SK-N-SH (cell line): ENCODE measurements around the gene NEU4. TPM values are rescaled to one million over a fixed set of nuclear protein-coding genes. Genes with fewer than 3 reads are reported as not detected.

ENCODE experiments used
- CTCF ChIA-PET: fragments of 300-600, 350-600 bp; formaldehyde crosslinking; extraction: SDS; loops from one replicate; lab custom pipeline; 2021; lab: Yijun Ruan, JAX
- POLR2A ChIA-PET: fragments of 350-600 bp; sonication (Branson Sonifier 250); formaldehyde crosslinking; extraction: SDS; loops from one replicate; lab custom pipeline; 2020; ENCODE audit warnings: antibody characterized with exemption, inconsistent platforms; lab: Yijun Ruan, JAX
- DNase-seq: peaks from one replicate; pipeline ENCODE4 v3.0.0; 2012
- H2AFZ ChIP-seq: fragments of 200-600 bp; sonication (generic); 2 replicates; pipeline ENCODE4 v1.8.1; 2016; ENCODE audit warnings: antibody characterized with exemption, mild to moderate bottlenecking, low read depth
- H3F3A ChIP-seq: fragments of 200-600 bp; sonication (generic); replicated peaks from 2 replicates; pipeline ENCODE3; 2016; ENCODE audit warnings: antibody characterized with exemption, mild to moderate bottlenecking; ENCODE audit not compliant: insufficient read depth
- H3K27ac ChIP-seq, 2 experiments: fragments of 200-500 bp in 1 of 2; fragments of 200-600 bp in 1 of 2; sonication (Bioruptor generic) in 1 of 2; sonication (generic), shearing (Covaris generic) in 1 of 2; 2 replicates each; pipeline versions ENCODE4 v1.5.1 to v1.6.1; 2014 to 2016; ENCODE audit warnings: low read depth in 2 of 2, inconsistent platforms in 1 of 2, low read length in 1 of 2, mild to moderate bottlenecking in 1 of 2, mixed read lengths in 1 of 2
- H3K27me3 ChIP-seq: fragments of 200-600 bp; sonication (generic), shearing (Covaris generic); 2 replicates; pipeline ENCODE4 v1.6.1; 2016; ENCODE audit warnings: mixed run types; ENCODE audit not compliant: insufficient read depth
- H3K36me3 ChIP-seq, 2 experiments: fragments of 200-500 bp in 1 of 2; fragments of 200-600 bp in 1 of 2; sonication (Bioruptor generic) in 1 of 2; sonication (generic) in 1 of 2; replicated peaks in 1 of 2; 2 replicates each; pipeline versions ENCODE3 to v1.5.1; 2014 to 2016; ENCODE audit warnings: low read length in 1 of 2, mild to moderate bottlenecking in 1 of 2; ENCODE audit not compliant: insufficient read depth in 2 of 2, control insufficient read depth in 1 of 2
- H3K4me1 ChIP-seq, 2 experiments: fragments of 200-500 bp in 1 of 2; fragments of 200-600 bp in 1 of 2; sonication (Bioruptor generic) in 1 of 2; sonication (generic), shearing (Covaris generic) in 1 of 2; 2 replicates each; pipeline versions ENCODE4 v1.5.1 to v1.6.1; 2014 to 2016; ENCODE audit warnings: low read depth in 1 of 2, low read length in 1 of 2, mixed run types in 1 of 2; ENCODE audit not compliant: insufficient read depth in 2 of 2, control insufficient read depth in 1 of 2
- H3K4me2 ChIP-seq: fragments of 200-600 bp; sonication (generic), shearing (Covaris generic); 2 replicates; pipeline ENCODE4 v1.6.1; 2017; ENCODE audit warnings: mixed run types
- H3K4me3 ChIP-seq, 2 experiments: fragments of 200-500 bp in 1 of 2; fragments of 200-600 bp in 1 of 2; sonication (Bioruptor generic) in 1 of 2; sonication (generic), shearing (Covaris generic) in 1 of 2; 2 replicates each; pipeline versions ENCODE4 v1.5.1 to v1.8.1; 2014 to 2016; ENCODE audit warnings: low read depth in 2 of 2, inconsistent platforms in 1 of 2, low read length in 1 of 2, mild to moderate bottlenecking in 1 of 2, mixed read lengths in 1 of 2, moderate library complexity in 1 of 2
- H3K79me2 ChIP-seq: fragments of 200-600 bp; sonication (generic); 2 replicates; pipeline ENCODE4 v1.8.1; 2017; ENCODE audit warnings: mild to moderate bottlenecking; ENCODE audit not compliant: insufficient read depth
- H3K9ac ChIP-seq: fragments of 200-600 bp; sonication (generic); 2 replicates; pipeline ENCODE4 v1.6.1; 2017; ENCODE audit warnings: mixed run types
- H3K9me2 ChIP-seq: fragments of 200-600 bp; sonication (generic); 2 replicates; pipeline ENCODE4 v1.6.1; 2017; ENCODE audit warnings: mixed run types
- H3K9me3 ChIP-seq: fragments of 200-600 bp; sonication (generic); 2 replicates; pipeline ENCODE4 v1.6.1; 2017; ENCODE audit warnings: mixed run types, mild to moderate bottlenecking, moderate library complexity
- H4K20me1 ChIP-seq: fragments of 200-600 bp; sonication (generic); 2 replicates; pipeline ENCODE4 v1.6.1; 2017; ENCODE audit warnings: mild to moderate bottlenecking, mixed run types; ENCODE audit not compliant: insufficient read depth
- ELF1 ChIP-seq: IDR thresholded peaks from 2 replicates; pipeline ENCODE4 v1.4.0; 2012
- EZH2phosphoT487 ChIP-seq: fragments of 200-600 bp; sonication (generic); IDR thresholded peaks from 2 replicates; pipeline ENCODE4 v1.6.1; 2017; ENCODE audit warnings: low read depth, mixed run types, mild to moderate bottlenecking, antibody characterized with exemption, moderate library complexity, borderline replicate concordance
- FOSL2 ChIP-seq: IDR thresholded peaks from 2 replicates; pipeline ENCODE4 v1.4.0; 2012; ENCODE audit warnings: low read depth, mild to moderate bottlenecking, moderate library complexity, borderline replicate concordance
- GATA2 ChIP-seq: sonication (generic); formaldehyde crosslinking; IDR thresholded peaks from 2 replicates; pipeline ENCODE4 v1.5.0; 2020; ENCODE audit warnings: mild to moderate bottlenecking, missing genetic modification reagents
- MEF2A ChIP-seq: IDR thresholded peaks from 2 replicates; pipeline ENCODE4 v1.4.0; 2012; ENCODE audit warnings: low read depth, borderline replicate concordance
- NFIC ChIP-seq: IDR thresholded peaks from 2 replicates; pipeline ENCODE4 v1.4.0; 2012; ENCODE audit warnings: borderline replicate concordance
- SMC3 ChIP-seq: IDR thresholded peaks from 2 replicates; pipeline ENCODE4 v1.6.1; 2012; ENCODE audit warnings: low read depth, low read length, improper control_type of control experiment
- TCF12 ChIP-seq: IDR thresholded peaks from 2 replicates; pipeline ENCODE4 v1.4.0; 2012
- TEAD4 ChIP-seq: IDR thresholded peaks from 2 replicates; pipeline ENCODE4 v1.4.0; 2012; ENCODE audit warnings: mild to moderate bottlenecking, borderline replicate concordance; ENCODE audit not compliant: insufficient read depth
- WGBS: methylation state at CpG from one replicate; pipeline ENCODE4 v1.1.6; 2017; ENCODE audit warnings: low lambda C conversion rate; 5-methylcytosine and 5-hydroxymethylcytosine counted together
- polyA plus RNA-seq, 3 experiments: library from polyadenylated mRNA; depleted of rRNA; stranded (reverse); fragments of >200 nt; gene quantifications; 2 replicates each; pipeline ENCODE4 v1.2.3, GENCODE V29; 2012
- TF ChIP-seq, protein P1 (sequence below): IDR thresholded peaks from 2 replicates; pipeline ENCODE4; 2012
- TF ChIP-seq, protein P2 (sequence below): fragments of 150-350 bp; IDR thresholded peaks from 2 replicates; pipeline ENCODE4 v1.6.1; 2016; ENCODE audit warnings: mild to moderate bottlenecking, low read depth, low read length
- TF ChIP-seq, protein P3 (sequence below): IDR thresholded peaks from 2 replicates; pipeline ENCODE4 v1.4.0; 2012; ENCODE audit warnings: low read depth, borderline replicate concordance

NEU4 gene
- polyA plus RNA-seq, 1 of the 3 experiments (the other 2 are of a cell fraction) = 0.05 TPM

DNA sequence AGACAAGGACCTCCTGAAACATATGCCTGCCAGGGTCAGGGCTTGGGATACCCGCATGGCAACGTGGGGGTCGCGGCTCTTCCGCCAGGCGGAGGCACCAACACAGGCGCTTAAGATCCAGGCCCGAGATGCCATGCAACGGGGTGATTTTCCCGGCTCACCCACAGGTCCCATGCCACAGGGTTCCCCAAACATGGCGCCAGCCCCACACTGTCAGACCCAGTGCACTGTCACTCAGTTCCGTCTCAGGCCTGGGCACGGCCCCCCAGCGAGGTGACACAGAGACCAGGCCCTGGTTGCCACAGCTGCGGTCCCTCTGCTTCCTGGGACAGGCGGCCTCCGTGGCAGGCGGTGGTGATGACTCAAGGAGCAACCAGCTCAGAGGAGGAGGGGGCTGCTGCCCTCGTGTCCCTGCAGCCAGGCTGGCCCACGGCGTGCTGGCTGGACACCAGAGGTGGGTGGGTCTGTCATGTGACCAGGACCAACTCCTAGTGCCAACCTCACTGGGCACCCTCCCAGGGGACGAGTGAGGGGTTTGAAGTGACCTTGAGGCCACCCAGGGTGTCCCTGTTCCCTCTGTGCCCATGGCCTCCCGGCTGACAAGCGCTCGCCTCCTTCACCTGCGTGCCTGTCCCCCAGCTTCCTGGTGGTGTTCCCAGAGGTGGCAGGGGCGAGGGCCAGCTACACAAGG lies 44.8 kb downstream of the NEU4 start:
- 76% methylated on average over 17 of the region's 27 CpGs for WGBS
- no peaks in the 10 kb centered on the region for H3K27me3 ChIP-seq
- no peaks in the 10 kb centered on the region for H3F3A ChIP-seq
- H3K9me2 ChIP-seq = no peaks in the 10 kb centered on the region
- no peak overlapping the region for H3K9ac ChIP-seq
- no peak overlapping the region for H3K4me3 ChIP-seq
- peaks cover 12 to 32% of the 10 kb centered on the region in 2 experiments; a peak in 3 of 4 replicates for H3K4me1 ChIP-seq
- TF ChIP-seq NFIC = no peak
- no peak for TF ChIP-seq TEAD4
- TF ChIP-seq ELF1 = no peak
- TF ChIP-seq, protein P1, sequence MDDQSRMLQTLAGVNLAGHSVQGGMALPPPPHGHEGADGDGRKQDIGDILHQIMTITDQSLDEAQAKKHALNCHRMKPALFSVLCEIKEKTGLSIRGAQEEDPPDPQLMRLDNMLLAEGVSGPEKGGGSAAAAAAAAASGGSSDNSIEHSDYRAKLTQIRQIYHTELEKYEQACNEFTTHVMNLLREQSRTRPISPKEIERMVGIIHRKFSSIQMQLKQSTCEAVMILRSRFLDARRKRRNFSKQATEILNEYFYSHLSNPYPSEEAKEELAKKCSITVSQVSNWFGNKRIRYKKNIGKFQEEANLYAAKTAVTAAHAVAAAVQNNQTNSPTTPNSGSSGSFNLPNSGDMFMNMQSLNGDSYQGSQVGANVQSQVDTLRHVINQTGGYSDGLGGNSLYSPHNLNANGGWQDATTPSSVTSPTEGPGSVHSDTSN = no peak
- no peak for TF ChIP-seq GATA2 (CRISPR knock-in tag)
- TF ChIP-seq, protein P2, sequence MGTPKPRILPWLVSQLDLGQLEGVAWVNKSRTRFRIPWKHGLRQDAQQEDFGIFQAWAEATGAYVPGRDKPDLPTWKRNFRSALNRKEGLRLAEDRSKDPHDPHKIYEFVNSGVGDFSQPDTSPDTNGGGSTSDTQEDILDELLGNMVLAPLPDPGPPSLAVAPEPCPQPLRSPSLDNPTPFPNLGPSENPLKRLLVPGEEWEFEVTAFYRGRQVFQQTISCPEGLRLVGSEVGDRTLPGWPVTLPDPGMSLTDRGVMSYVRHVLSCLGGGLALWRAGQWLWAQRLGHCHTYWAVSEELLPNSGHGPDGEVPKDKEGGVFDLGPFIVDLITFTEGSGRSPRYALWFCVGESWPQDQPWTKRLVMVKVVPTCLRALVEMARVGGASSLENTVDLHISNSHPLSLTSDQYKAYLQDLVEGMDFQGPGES = no peak
- TF ChIP-seq TCF12 = no peak
- TF ChIP-seq FOSL2 = peak; percentile 16; the same call in 1 of the 2 replicates
- no peak for TF ChIP-seq SMC3
- no peak for TF ChIP-seq EZH2phosphoT487
- TF ChIP-seq, protein P3, sequence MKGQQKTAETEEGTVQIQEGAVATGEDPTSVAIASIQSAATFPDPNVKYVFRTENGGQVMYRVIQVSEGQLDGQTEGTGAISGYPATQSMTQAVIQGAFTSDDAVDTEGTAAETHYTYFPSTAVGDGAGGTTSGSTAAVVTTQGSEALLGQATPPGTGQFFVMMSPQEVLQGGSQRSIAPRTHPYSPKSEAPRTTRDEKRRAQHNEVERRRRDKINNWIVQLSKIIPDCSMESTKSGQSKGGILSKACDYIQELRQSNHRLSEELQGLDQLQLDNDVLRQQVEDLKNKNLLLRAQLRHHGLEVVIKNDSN = peak; percentile 56
- TF ChIP-seq MEF2A = no peak
- no peaks in the 10 kb centered on the region for H3K9me3 ChIP-seq
- no peaks in the 10 kb centered on the region for H3K36me3 ChIP-seq
- H3K79me2 ChIP-seq = no peaks in the 10 kb centered on the region
- no peak overlapping the region for H2AFZ ChIP-seq
- peak; percentile 43 for DNase-seq
- POLR2A ChIA-PET = interaction anchor here (0.6 to 0.9 kb wide), 3 partner anchors 13 to 603 kb away, joined by 3 to 4 read pairs (median 3); no protein-coding TSS in a partner anchor
- peak overlapping the region; percentile 33; the same call in 1 of the 2 replicates for H3K4me2 ChIP-seq
- H3K27ac ChIP-seq = no peak overlapping the region; a peak in 1 of 4 replicates
- CTCF ChIA-PET = interaction anchor here (1.1 kb wide), 1 partner anchor 17 kb away, joined by 3 read pairs; no protein-coding TSS in a partner anchor
- H4K20me1 ChIP-seq = no peaks in the 10 kb centered on the region
